HCT116 (cell line): ENCODE results near the gene PBX1. TPM values are rescaled to one million over a fixed set of nuclear protein-coding genes. Genes with fewer than 3 reads are reported as not detected.

ENCODE experiments used
- ATAC-seq: fragments of 200-7000 bp; cut with Tn5 transposase; 2 replicates; pipeline ENCODE4 v1.9.1; 2020; ENCODE audit warnings: mild to moderate bottlenecking, moderate library complexity
- BruUV-seq: library from RNA; stranded (reverse); fragments of 400-500 nt; replicated peaks from 2 replicates; lab custom pipeline; 2021; lab: Mats Ljungman, UMichigan
- CTCF ChIA-PET: fragments of 300-600 bp; sonication (Branson Sonifier 250); formaldehyde crosslinking; loops from one replicate; lab custom pipeline; 2021; ENCODE audit warnings: antibody characterized with exemption; lab: Charles Lee
- POLR2A ChIA-PET: fragments of 300-600, 350-600 bp; sonication (Branson Sonifier 250); formaldehyde crosslinking; loops from one replicate; lab custom pipeline; 2021; ENCODE audit warnings: antibody characterized with exemption; lab: Charles Lee
- RAD21 ChIA-PET, 2 experiments: fragments of 300-600 bp; sonication (Branson Sonifier 250); formaldehyde crosslinking; loops; one replicate each; lab custom pipeline; 2023; ENCODE audit warnings: low total read pairs in 2 of 2; ENCODE audit not compliant: uncharacterized antibody in 2 of 2, unreplicated experiment in 2 of 2, low non-redundant PET in 1 of 2; lab: Charles Lee
- DNase-seq: peaks from one replicate; pipeline ENCODE4 v3.0.0-alpha.2; 2010; ENCODE audit warnings: low read depth, low spot score
- H2AFZ ChIP-seq: fragments of 200-600 bp; shearing (Covaris generic), sonication (generic); 2 replicates; pipeline ENCODE4 v1.6.1; 2017; ENCODE audit warnings: low read depth, mixed run types, mixed read lengths, antibody characterized with exemption, low read length; ENCODE audit not compliant: poor library complexity, severe bottlenecking
- H3K27ac ChIP-seq: 2 replicates; pipeline ENCODE4 v1.5.1; 2012; ENCODE audit warnings: low read depth, low read length
- H3K27me3 ChIP-seq: fragments of 200-600 bp; sonication (generic); 2 replicates; pipeline ENCODE4 v1.6.1; 2016; ENCODE audit warnings: mixed run types, low read length, mixed read lengths; ENCODE audit not compliant: insufficient read depth
- H3K36me3 ChIP-seq, 2 experiments: fragments of 200-500 bp in 1 of 2; fragments of 200-600 bp in 1 of 2; sonication (Bioruptor generic) in 1 of 2; sonication (generic) in 1 of 2; 2 replicates each; pipeline versions ENCODE4 v1.5.1 to v1.6.1; 2014 to 2016; ENCODE audit warnings: low read length in 2 of 2, inconsistent platforms in 1 of 2, mixed read lengths in 1 of 2, mixed run types in 1 of 2; ENCODE audit not compliant: insufficient read depth in 2 of 2, control insufficient read depth in 1 of 2
- H3K4me1 ChIP-seq, 2 experiments: fragments of 200-600 bp in 1 of 2; sonication (generic) in 1 of 2; 2 replicates each; pipeline versions ENCODE4 v1.5.1 to v1.6.1; 2012 to 2017; ENCODE audit warnings: low read length in 2 of 2, inconsistent platforms in 1 of 2, mild to moderate bottlenecking in 1 of 2, mixed read lengths in 1 of 2, mixed run types in 1 of 2, moderate library complexity in 1 of 2; ENCODE audit not compliant: insufficient read depth in 2 of 2, control insufficient read depth in 1 of 2
- H3K4me2 ChIP-seq: fragments of 200-600 bp; sonication (generic); 2 replicates; pipeline ENCODE4 v1.6.1; 2017; ENCODE audit warnings: mixed run types, low read length, mixed read lengths
- H3K4me3 ChIP-seq, 2 experiments: fragments of 200-600 bp in 1 of 2; sonication (generic) in 1 of 2; replicated peaks in 1 of 2; 2 replicates each; pipeline ENCODE4 v1.5.1; 2011 to 2016; ENCODE audit warnings: low read length in 2 of 2, control low read depth in 1 of 2, low read depth in 1 of 2, mild to moderate bottlenecking in 1 of 2, mixed read lengths in 1 of 2, mixed run types in 1 of 2
- H3K79me2 ChIP-seq: fragments of 200-600 bp; sonication (generic); 2 replicates; pipeline ENCODE4 v1.6.1; 2017; ENCODE audit warnings: mild to moderate bottlenecking, mixed run types, low read length, moderate library complexity, mixed read lengths; ENCODE audit not compliant: insufficient read depth
- H3K9ac ChIP-seq: fragments of 200-600 bp; sonication (generic); 2 replicates; pipeline ENCODE4 v1.6.1; 2016; ENCODE audit warnings: low read length, mixed read lengths
- H3K9me2 ChIP-seq: fragments of 200-600 bp; sonication (generic), shearing (Covaris generic); 2 replicates; pipeline ENCODE4 v1.6.1; 2017; ENCODE audit warnings: mixed run types, mild to moderate bottlenecking, moderate library complexity; ENCODE audit not compliant: insufficient read depth
- H3K9me3 ChIP-seq, 2 experiments: fragments of 200-500 bp in 1 of 2; fragments of 200-600 bp in 1 of 2; sonication (Bioruptor generic) in 1 of 2; sonication (generic) in 1 of 2; 2 replicates each; pipeline ENCODE4 v1.6.1; 2014 to 2017; ENCODE audit warnings: low read length in 2 of 2, mixed read lengths in 2 of 2, inconsistent platforms in 1 of 2, low read depth in 1 of 2, mild to moderate bottlenecking in 1 of 2, mixed run types in 1 of 2, moderate library complexity in 1 of 2; ENCODE audit not compliant: control insufficient read depth in 1 of 2, insufficient read depth in 1 of 2
- H4K20me1 ChIP-seq: fragments of 200-600 bp; sonication (generic), shearing (Covaris generic); 2 replicates; pipeline ENCODE4 v1.6.1; 2017; ENCODE audit warnings: mixed run types, mild to moderate bottlenecking, moderate library complexity; ENCODE audit not compliant: insufficient read depth
- ATF3 ChIP-seq: IDR thresholded peaks from 2 replicates; pipeline ENCODE4 v1.6.1; 2012
- CBX3 ChIP-seq: IDR thresholded peaks from 2 replicates; pipeline ENCODE4 v1.6.1; 2012; ENCODE audit warnings: low read depth
- CEBPB ChIP-seq: IDR thresholded peaks from 2 replicates; pipeline ENCODE4 v1.6.1; 2012; ENCODE audit warnings: low read depth
- EGR1 ChIP-seq: IDR thresholded peaks from 2 replicates; pipeline ENCODE4 v1.6.1; 2012; ENCODE audit warnings: low read depth
- EZH2 ChIP-seq: fragments of 200-600 bp; sonication (generic); IDR thresholded peaks from 2 replicates; pipeline ENCODE4 v1.6.1; 2017; ENCODE audit warnings: antibody characterized with exemption, mixed run types
- EZH2phosphoT487 ChIP-seq: fragments of 200-600 bp; IDR thresholded peaks from 2 replicates; pipeline ENCODE4 v1.6.1; 2018; ENCODE audit warnings: antibody characterized with exemption, borderline replicate concordance
- FOSL1 ChIP-seq: IDR thresholded peaks from 2 replicates; pipeline ENCODE4 v1.6.1; 2012; ENCODE audit warnings: low read depth
- JUND ChIP-seq: IDR thresholded peaks from 2 replicates; pipeline ENCODE4 v1.6.1; 2012
- MAX ChIP-seq: IDR thresholded peaks from 2 replicates; pipeline ENCODE4 v1.6.1; 2012
- POLR2A ChIP-seq: IDR thresholded peaks from 2 replicates; pipeline ENCODE4 v1.7.0; 2011; ENCODE audit warnings: borderline replicate concordance; ENCODE audit not compliant: insufficient read depth, insufficient read length; ENCODE audit errors: extremely low read depth
- RAD21 ChIP-seq: IDR thresholded peaks from 2 replicates; pipeline ENCODE4 v1.6.1; 2012; ENCODE audit warnings: low read depth, mild to moderate bottlenecking
- REST ChIP-seq: IDR thresholded peaks from 2 replicates; pipeline ENCODE4 v1.6.1; 2012; ENCODE audit warnings: low read depth
- SIN3A ChIP-seq: IDR thresholded peaks from 2 replicates; pipeline ENCODE4 v1.6.1; 2012; ENCODE audit warnings: low read depth
- SP1 ChIP-seq: IDR thresholded peaks from 2 replicates; pipeline ENCODE4 v1.6.1; 2012; ENCODE audit warnings: low read depth
- SRF ChIP-seq: IDR thresholded peaks from 2 replicates; pipeline ENCODE4 v1.6.1; 2012; ENCODE audit warnings: low read depth
- TCF7L2 ChIP-seq: IDR thresholded peaks from 2 replicates; pipeline ENCODE4 v1.7.0; 2011; ENCODE audit warnings: borderline replicate concordance, inconsistent platforms; ENCODE audit not compliant: insufficient read depth, insufficient read length; ENCODE audit errors: extremely low read depth
- YY1 ChIP-seq: IDR thresholded peaks from 2 replicates; pipeline ENCODE4 v1.6.1; 2011; ENCODE audit warnings: low read length, low read depth, moderate library complexity, mild to moderate bottlenecking; ENCODE audit not compliant: insufficient replicate concordance; ENCODE audit errors: extremely low read depth
- ZBTB33 ChIP-seq: IDR thresholded peaks from 2 replicates; pipeline ENCODE4 v1.6.1; 2011; ENCODE audit warnings: mild to moderate bottlenecking, low read length, moderate library complexity; ENCODE audit not compliant: insufficient replicate concordance; ENCODE audit errors: extremely low read depth
- ZNF274 ChIP-seq: fragments of 200-500 bp; sonication (Bioruptor generic); IDR thresholded peaks from 2 replicates; pipeline ENCODE4 v1.6.1; 2014; ENCODE audit warnings: mild to moderate bottlenecking, low read depth, low read length, inconsistent platforms
- intact Hi-C: fragments of 100-400 bp; cut with micrococcal nuclease; formaldehyde crosslinking; loops from 2 replicates; pipeline ENCODE4 v1.10.0; 2022
- total RNA-seq: library from RNA; stranded (reverse); gene quantifications from one replicate; pipeline ENCODE4 v1.2.1, GENCODE V29; 2021; ENCODE audit not compliant: unreplicated experiment

The PBX1 gene
- total RNA-seq, 1 experiment from 2014 or later = 29.6 TPM

- TF ChIP-seq MAX (no peak), EZH2phosphoT487 (no peak), EGR1 (no peak), SIN3A (no peak)
Observed at GRCh38 chr1:164880644-164881043, 321.7 kb downstream of the PBX1 start (continued).

- Histone ChIP-seq H3K27ac (no peak overlapping the region), H3K27me3 (0 out of 2 replicates have a peak, but pooled peaks cover 7% of the 10 kb centered on the region)
- no peak for TF ChIP-seq RAD21
- no peak for TF ChIP-seq JUND
- TF ChIP-seq MAX = no peak
- TF ChIP-seq ZBTB33 = no peak
- TF ChIP-seq SRF = no peak
- TF ChIP-seq YY1 = no peak
- no peak for TF ChIP-seq POLR2A
- no peak for TF ChIP-seq TCF7L2
- TF ChIP-seq CBX3 = no peak
- TF ChIP-seq SIN3A = no peak
- no peak for TF ChIP-seq SP1
- no peak for TF ChIP-seq EZH2
- no peak for TF ChIP-seq ZNF274
- no peak for TF ChIP-seq FOSL1
- no peak for TF ChIP-seq ATF3
- no peak for TF ChIP-seq REST
- TF ChIP-seq CEBPB = no peak
- no peak for TF ChIP-seq EZH2phosphoT487
- TF ChIP-seq, all 23 proteins: peak for 0
- H3K9me2 ChIP-seq = no peaks in the 10 kb centered on the region
- H3K4me3 ChIP-seq = no peak overlapping the region
- H2AFZ ChIP-seq = no peak overlapping the region
- ChIA-PET RAD21 (no interaction called here), CTCF (no interaction called here), POLR2A (no interaction called here)
- H3K4me1 ChIP-seq = no peaks in the 10 kb centered on the region
- no peaks in the 10 kb centered on the region for H3K79me2 ChIP-seq
- H3K9me3 ChIP-seq = no peaks in the 10 kb centered on the region
- H3K9ac ChIP-seq = no peak overlapping the region
- H4K20me1 ChIP-seq = no peaks in the 10 kb centered on the region
- ATAC-seq = no peak
- no TSS peak for BruUV-seq
- H3K36me3 ChIP-seq = no peaks in the 10 kb centered on the region
- intact Hi-C loops = no loop called here
- H3K4me2 ChIP-seq = no peak overlapping the region
- no peak for DNase-seq
Observed at GRCh38 chr1:164885311-164885710, 326.3 kb downstream of the PBX1 start.
